Thyroid gland (tissue), 4 donors: ENCODE results near the gene RDH13.

Experiments used
- POLR2A ChIP-seq, 2 donors: fragments of 450-650 bp; IDR thresholded peaks; one replicate each; pipeline ENCODE4 v1.6.1; 2017; ENCODE audit warnings: antibody characterized with exemption in 2 of 2, mild to moderate bottlenecking in 2 of 2, moderate library complexity in 1 of 2
- TF ChIP-seq, protein P1 (sequence below), 6 experiments: fragments of 200-600 bp in 3 of 6; fragments of 450-650 bp in 3 of 6; sonication (generic) in 3 of 6; IDR thresholded peaks; one replicate each; pipeline ENCODE4 v1.5.1; 2016 to 2019; ENCODE audit warnings: antibody characterized with exemption in 6 of 6, mild to moderate bottlenecking in 2 of 6, inconsistent platforms in 1 of 6, moderate library complexity in 1 of 6

- TF ChIP-seq, protein P1, sequence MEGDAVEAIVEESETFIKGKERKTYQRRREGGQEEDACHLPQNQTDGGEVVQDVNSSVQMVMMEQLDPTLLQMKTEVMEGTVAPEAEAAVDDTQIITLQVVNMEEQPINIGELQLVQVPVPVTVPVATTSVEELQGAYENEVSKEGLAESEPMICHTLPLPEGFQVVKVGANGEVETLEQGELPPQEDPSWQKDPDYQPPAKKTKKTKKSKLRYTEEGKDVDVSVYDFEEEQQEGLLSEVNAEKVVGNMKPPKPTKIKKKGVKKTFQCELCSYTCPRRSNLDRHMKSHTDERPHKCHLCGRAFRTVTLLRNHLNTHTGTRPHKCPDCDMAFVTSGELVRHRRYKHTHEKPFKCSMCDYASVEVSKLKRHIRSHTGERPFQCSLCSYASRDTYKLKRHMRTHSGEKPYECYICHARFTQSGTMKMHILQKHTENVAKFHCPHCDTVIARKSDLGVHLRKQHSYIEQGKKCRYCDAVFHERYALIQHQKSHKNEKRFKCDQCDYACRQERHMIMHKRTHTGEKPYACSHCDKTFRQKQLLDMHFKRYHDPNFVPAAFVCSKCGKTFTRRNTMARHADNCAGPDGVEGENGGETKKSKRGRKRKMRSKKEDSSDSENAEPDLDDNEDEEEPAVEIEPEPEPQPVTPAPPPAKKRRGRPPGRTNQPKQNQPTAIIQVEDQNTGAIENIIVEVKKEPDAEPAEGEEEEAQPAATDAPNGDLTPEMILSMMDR (IDR thresholded peaks at IDR 0.05) = no peak
- no peak for TF ChIP-seq POLR2A (IDR thresholded peaks at IDR 0.05)
Measured at GRCh38 chr19:55103190-55103589, 40.2 kb upstream of the RDH13 start.
